ENCODE measurements around the gene ASB2.

The ASB2 gene

GRCh38 chr14:93923626-93924025 lies 52.7 kb downstream of the ASB2 start:
- H3K27me3 ChIP-seq (ENCODE audit: insufficient read depth, poor library complexity, severe bottlenecking), result no peaks in the 10 kb centered on the region
- DNase-seq (ENCODE audit: low read depth in 1 of 2, low spot score in 1 of 2), result no peak
- H3K27ac ChIP-seq (replicated peaks), result no peak overlapping the region
- TF ChIP-seq SPI1 (IDR thresholded peaks at IDR 0.05; ENCODE audit: borderline replicate concordance, low read depth) (no peak), CTCF (IDR thresholded peaks at IDR 0.05; ENCODE audit: insufficient read depth, low read length) (no peak), REST (IDR thresholded peaks at IDR 0.05; ENCODE audit: insufficient replicate concordance, low read depth) (no peak), POLR2AphosphoS5 (IDR thresholded peaks at IDR 0.05; ENCODE audit: low read depth) (no peak), GABPA (IDR thresholded peaks at IDR 0.05; ENCODE audit: low read depth) (no peak)
- no peak overlapping the region for H3K4me3 ChIP-seq (replicated peaks; ENCODE audit: insufficient read depth, low read length)

- Histone ChIP-seq H3K27me3 (ENCODE audit: insufficient read depth, poor library complexity, severe bottlenecking) (no peaks in the 10 kb centered on the region), H3K4me3 (replicated peaks; ENCODE audit: insufficient read depth, low read length) (no peak overlapping the region), H3K27ac (replicated peaks) (no peak overlapping the region)
- no peak for TF ChIP-seq REST (IDR thresholded peaks at IDR 0.05; ENCODE audit: insufficient replicate concordance, low read depth)
- TF ChIP-seq CTCF (IDR thresholded peaks at IDR 0.05; ENCODE audit: insufficient read depth, low read length), result no peak
- DNase-seq (ENCODE audit: low read depth in 1 of 2, low spot score in 1 of 2), result no peak
These were observed 55.2 kb downstream of the ASB2 start for GRCh38 chr14:93921001-93921806.

GRCh38 chr14:93917141-93917540 lies 59.2 kb downstream of the ASB2 start:
- no peak for DNase-seq (ENCODE audit: low read depth in 1 of 2, low spot score in 1 of 2)
- Histone ChIP-seq H3K27ac (replicated peaks) (no peak overlapping the region), H3K27me3 (ENCODE audit: insufficient read depth, poor library complexity, severe bottlenecking) (no peaks in the 10 kb centered on the region), H3K4me3 (replicated peaks; ENCODE audit: insufficient read depth, low read length) (no peak overlapping the region)
- TF ChIP-seq GABPA (IDR thresholded peaks at IDR 0.05; ENCODE audit: low read depth) (no peak), SPI1 (IDR thresholded peaks at IDR 0.05; ENCODE audit: borderline replicate concordance, low read depth) (no peak), CTCF (IDR thresholded peaks at IDR 0.05; ENCODE audit: insufficient read depth, low read length) (no peak), REST (IDR thresholded peaks at IDR 0.05; ENCODE audit: insufficient replicate concordance, low read depth) (no peak), POLR2AphosphoS5 (IDR thresholded peaks at IDR 0.05; ENCODE audit: low read depth) (no peak)

Data from HL-60 (cell line).